GM21529 (cell line): ENCODE measurements around the gene ERV3-1.
"Not testable (repeated sequence)": the region's sequence is repeated elsewhere in the genome, so short reads cannot be mapped to it uniquely, and the experiment has no call there.

Experiments used
- ATAC-seq: cut with Tn5 transposase; IDR thresholded peaks from one replicate; pipeline ENCODE4 v1.9.1; 2021; ENCODE audit not compliant: unreplicated experiment

ERV3-1 gene

GRCh38 chr7:64944667-64945502 lies 61.6 kb downstream of the ERV3-1 start:
- not testable (repeated sequence) for ATAC-seq
